WTC11 (cell line): Measurements from ENCODE around the gene STAB2.

Source experiments
- NR2C2 ChIP-seq: sonication (generic); formaldehyde crosslinking; IDR thresholded peaks from 2 replicates; pipeline ENCODE4 v1.8.0; 2022; ENCODE audit warnings: mild to moderate bottlenecking, missing genetic modification reagents
- TF ChIP-seq, protein P1 (sequence below): fragments of 200-600 bp; IDR thresholded peaks from 2 replicates; pipeline ENCODE4 v1.8.0; 2022; ENCODE audit warnings: antibody characterized with exemption
- TF ChIP-seq, protein P2 (sequence below): sonication (generic); formaldehyde crosslinking; IDR thresholded peaks from 2 replicates; pipeline ENCODE4 v1.8.1; 2023; ENCODE audit warnings: mild to moderate bottlenecking, missing genetic modification reagents

DNA sequence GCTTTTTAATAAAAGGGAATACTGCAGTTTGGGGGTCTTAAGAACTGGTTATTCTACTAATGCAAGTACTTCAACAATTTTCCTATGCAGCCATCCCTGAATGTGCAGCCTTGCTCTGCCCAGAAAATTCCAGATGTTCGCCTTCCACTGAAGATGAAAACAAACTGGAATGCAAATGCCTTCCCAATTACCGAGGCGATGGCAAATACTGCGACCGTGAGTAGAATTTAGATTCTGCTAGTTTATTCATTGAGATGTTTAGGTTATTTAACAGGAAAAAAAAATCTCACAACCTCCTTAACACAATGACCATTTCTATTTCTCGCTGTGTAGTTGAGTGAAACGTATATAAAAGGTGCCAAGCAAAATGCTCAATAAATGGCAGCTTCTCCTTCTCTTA, 49.9 kb downstream of the STAB2 start:
- TF ChIP-seq, protein P1, sequence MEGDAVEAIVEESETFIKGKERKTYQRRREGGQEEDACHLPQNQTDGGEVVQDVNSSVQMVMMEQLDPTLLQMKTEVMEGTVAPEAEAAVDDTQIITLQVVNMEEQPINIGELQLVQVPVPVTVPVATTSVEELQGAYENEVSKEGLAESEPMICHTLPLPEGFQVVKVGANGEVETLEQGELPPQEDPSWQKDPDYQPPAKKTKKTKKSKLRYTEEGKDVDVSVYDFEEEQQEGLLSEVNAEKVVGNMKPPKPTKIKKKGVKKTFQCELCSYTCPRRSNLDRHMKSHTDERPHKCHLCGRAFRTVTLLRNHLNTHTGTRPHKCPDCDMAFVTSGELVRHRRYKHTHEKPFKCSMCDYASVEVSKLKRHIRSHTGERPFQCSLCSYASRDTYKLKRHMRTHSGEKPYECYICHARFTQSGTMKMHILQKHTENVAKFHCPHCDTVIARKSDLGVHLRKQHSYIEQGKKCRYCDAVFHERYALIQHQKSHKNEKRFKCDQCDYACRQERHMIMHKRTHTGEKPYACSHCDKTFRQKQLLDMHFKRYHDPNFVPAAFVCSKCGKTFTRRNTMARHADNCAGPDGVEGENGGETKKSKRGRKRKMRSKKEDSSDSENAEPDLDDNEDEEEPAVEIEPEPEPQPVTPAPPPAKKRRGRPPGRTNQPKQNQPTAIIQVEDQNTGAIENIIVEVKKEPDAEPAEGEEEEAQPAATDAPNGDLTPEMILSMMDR = no peak
- TF ChIP-seq NR2C2 (CRISPR knock-in tag) = no peak
- TF ChIP-seq, protein P2, sequence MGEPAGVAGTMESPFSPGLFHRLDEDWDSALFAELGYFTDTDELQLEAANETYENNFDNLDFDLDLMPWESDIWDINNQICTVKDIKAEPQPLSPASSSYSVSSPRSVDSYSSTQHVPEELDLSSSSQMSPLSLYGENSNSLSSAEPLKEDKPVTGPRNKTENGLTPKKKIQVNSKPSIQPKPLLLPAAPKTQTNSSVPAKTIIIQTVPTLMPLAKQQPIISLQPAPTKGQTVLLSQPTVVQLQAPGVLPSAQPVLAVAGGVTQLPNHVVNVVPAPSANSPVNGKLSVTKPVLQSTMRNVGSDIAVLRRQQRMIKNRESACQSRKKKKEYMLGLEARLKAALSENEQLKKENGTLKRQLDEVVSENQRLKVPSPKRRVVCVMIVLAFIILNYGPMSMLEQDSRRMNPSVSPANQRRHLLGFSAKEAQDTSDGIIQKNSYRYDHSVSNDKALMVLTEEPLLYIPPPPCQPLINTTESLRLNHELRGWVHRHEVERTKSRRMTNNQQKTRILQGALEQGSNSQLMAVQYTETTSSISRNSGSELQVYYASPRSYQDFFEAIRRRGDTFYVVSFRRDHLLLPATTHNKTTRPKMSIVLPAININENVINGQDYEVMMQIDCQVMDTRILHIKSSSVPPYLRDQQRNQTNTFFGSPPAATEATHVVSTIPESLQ (CRISPR knock-in tag) = no peak
